PC-9 (cell line): ENCODE results near the gene AP1B1. TPM values are rescaled to one million over a fixed set of nuclear protein-coding genes. Genes with fewer than 3 reads are reported as not detected.

Experiments used
- BruUV-seq: library from RNA; stranded (reverse); fragments of 400-500 nt; replicated peaks from 2 replicates; lab custom pipeline; 2021; lab: Mats Ljungman, UMichigan
- CTCF ChIA-PET: fragments of 300-600 bp; sonication (Branson Sonifier 250); formaldehyde crosslinking; loops from one replicate; lab custom pipeline; 2022; ENCODE audit warnings: antibody characterized with exemption; lab: Charles Lee
- POLR2A ChIA-PET: fragments of 300-600 bp; sonication (Branson Sonifier 250); formaldehyde crosslinking; loops from one replicate; lab custom pipeline; 2022; ENCODE audit warnings: antibody characterized with exemption; ENCODE audit not compliant: unreplicated experiment; lab: Charles Lee
- DNase-seq, 2 experiments: peaks; one replicate each; pipeline versions ENCODE4 v3.0.0 to v3.0.0-alpha.2; 2015 to 2022; ENCODE audit warnings: mixed read lengths in 1 of 2
- H2AFZ ChIP-seq: fragments of 200-600 bp; sonication (generic); 2 replicates; pipeline ENCODE4 v1.8.1; 2017; ENCODE audit warnings: antibody characterized with exemption
- H3F3A ChIP-seq: fragments of 200-600 bp; sonication (generic); 2 replicates; pipeline ENCODE4 v1.8.1; 2017; ENCODE audit warnings: antibody characterized with exemption, mild to moderate bottlenecking, low read depth; ENCODE audit not compliant: insufficient read depth
- H3K27ac ChIP-seq: fragments of 200-600 bp; sonication (generic); 2 replicates; pipeline ENCODE4 v1.6.1; 2016; ENCODE audit warnings: mixed run types
- H3K27me3 ChIP-seq: fragments of 200-600 bp; sonication (generic); 2 replicates; pipeline ENCODE4 v1.6.1; 2016; ENCODE audit warnings: low read depth, mixed run types; ENCODE audit not compliant: insufficient read depth
- H3K36me3 ChIP-seq: fragments of 200-600 bp; sonication (generic); 2 replicates; pipeline ENCODE4 v1.6.1; 2016; ENCODE audit warnings: low read depth, mixed run types
- H3K4me1 ChIP-seq: fragments of 200-600 bp; sonication (generic); replicated peaks from 2 replicates; pipeline ENCODE4 v1.6.1; 2016; ENCODE audit warnings: mixed run types; ENCODE audit not compliant: insufficient read depth
- H3K4me2 ChIP-seq: fragments of 200-600 bp; sonication (generic); 2 replicates; pipeline ENCODE4 v1.6.1; 2017; ENCODE audit warnings: mixed run types
- H3K4me3 ChIP-seq: fragments of 200-600 bp; sonication (generic); 2 replicates; pipeline ENCODE4 v1.6.1; 2016; ENCODE audit warnings: mixed run types
- H3K79me2 ChIP-seq: fragments of 200-600 bp; sonication (generic); 2 replicates; pipeline ENCODE4 v1.6.1; 2017; ENCODE audit warnings: low read depth, mixed run types
- H3K9me2 ChIP-seq: fragments of 200-600 bp; sonication (generic); 2 replicates; pipeline ENCODE4 v1.8.1; 2017; ENCODE audit warnings: mild to moderate bottlenecking; ENCODE audit not compliant: insufficient read depth
- H3K9me3 ChIP-seq: fragments of 200-600 bp; sonication (generic); 2 replicates; pipeline ENCODE4 v1.8.1; 2016; ENCODE audit warnings: low read depth; ENCODE audit not compliant: insufficient read depth
- H4K20me1 ChIP-seq: fragments of 200-600 bp; sonication (generic); 2 replicates; pipeline ENCODE4 v1.8.1; 2017; ENCODE audit not compliant: insufficient read depth
- EZH2 ChIP-seq: fragments of 200-600 bp; sonication (generic); IDR thresholded peaks from 2 replicates; pipeline ENCODE4 v1.8.0; 2017; ENCODE audit warnings: antibody characterized with exemption, low read depth
- intact Hi-C: fragments of 100-400 bp; cut with micrococcal nuclease; formaldehyde crosslinking; loops from one replicate; pipeline ENCODE4 v1.10.0; 2022; ENCODE audit not compliant: unreplicated experiment
- total RNA-seq: library from RNA; stranded (reverse); gene quantifications from 2 replicates; pipeline ENCODE4 v1.2.3, GENCODE V29; 2021
- TF ChIP-seq, protein P1 (sequence below): fragments of 200-600 bp; sonication (generic); conservative IDR thresholded peaks from 2 replicates; pipeline ENCODE4 v1.6.1; 2017; ENCODE audit warnings: mixed run types, antibody characterized with exemption, mild to moderate bottlenecking, moderate library complexity

The AP1B1 gene
- total RNA-seq, 1 experiment from 2014 or later, result 50.8 TPM

DNA sequence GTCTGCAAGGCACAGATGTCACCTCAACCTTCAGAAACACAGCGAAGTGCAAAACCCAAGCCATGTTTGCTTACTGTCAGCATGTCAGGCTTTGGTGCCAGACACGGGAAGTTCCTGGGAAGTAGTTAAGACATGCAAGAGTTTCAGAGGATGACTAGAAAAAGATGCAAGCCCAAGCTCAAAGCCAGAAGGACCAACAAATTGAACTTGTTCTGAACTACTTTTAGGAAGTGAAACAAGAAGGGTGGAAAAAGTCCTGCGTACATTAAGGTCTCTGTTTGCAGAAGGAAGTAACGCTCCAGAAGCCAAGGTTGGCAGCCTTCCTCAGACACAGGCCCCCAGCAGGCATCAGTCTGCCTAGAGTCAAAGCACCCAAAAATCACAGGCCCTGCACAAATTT is 2.6 kb downstream of the AP1B1 start:
- peaks cover 72% of the 10 kb centered on the region for H3K79me2 ChIP-seq
- no peak overlapping the region for H3K27ac ChIP-seq
- H3K4me2 ChIP-seq, result no peak overlapping the region
- no peaks in the 10 kb centered on the region for H3K9me3 ChIP-seq
- BruUV-seq, result no TSS peak
- H3K4me1 ChIP-seq, result peaks cover 23% of the 10 kb centered on the region
- H2AFZ ChIP-seq, result no peak overlapping the region
- intact Hi-C loops, result loop anchor here (10.0 kb wide), 1 partner anchor 81 kb away; the partner anchor contains the start of gene GAS2L1
- no peak for TF ChIP-seq EZH2
- TF ChIP-seq, protein P1, sequence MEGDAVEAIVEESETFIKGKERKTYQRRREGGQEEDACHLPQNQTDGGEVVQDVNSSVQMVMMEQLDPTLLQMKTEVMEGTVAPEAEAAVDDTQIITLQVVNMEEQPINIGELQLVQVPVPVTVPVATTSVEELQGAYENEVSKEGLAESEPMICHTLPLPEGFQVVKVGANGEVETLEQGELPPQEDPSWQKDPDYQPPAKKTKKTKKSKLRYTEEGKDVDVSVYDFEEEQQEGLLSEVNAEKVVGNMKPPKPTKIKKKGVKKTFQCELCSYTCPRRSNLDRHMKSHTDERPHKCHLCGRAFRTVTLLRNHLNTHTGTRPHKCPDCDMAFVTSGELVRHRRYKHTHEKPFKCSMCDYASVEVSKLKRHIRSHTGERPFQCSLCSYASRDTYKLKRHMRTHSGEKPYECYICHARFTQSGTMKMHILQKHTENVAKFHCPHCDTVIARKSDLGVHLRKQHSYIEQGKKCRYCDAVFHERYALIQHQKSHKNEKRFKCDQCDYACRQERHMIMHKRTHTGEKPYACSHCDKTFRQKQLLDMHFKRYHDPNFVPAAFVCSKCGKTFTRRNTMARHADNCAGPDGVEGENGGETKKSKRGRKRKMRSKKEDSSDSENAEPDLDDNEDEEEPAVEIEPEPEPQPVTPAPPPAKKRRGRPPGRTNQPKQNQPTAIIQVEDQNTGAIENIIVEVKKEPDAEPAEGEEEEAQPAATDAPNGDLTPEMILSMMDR, result no peak
- H3K4me3 ChIP-seq, result no peak overlapping the region
- no peaks in the 10 kb centered on the region; the same call in 1 of the 2 replicates for H4K20me1 ChIP-seq
- H3K27me3 ChIP-seq, result no peaks in the 10 kb centered on the region
- ChIA-PET CTCF (interaction anchor here (0.6 kb wide), 1 partner anchor 8 kb away, joined by 4 read pairs; no protein-coding TSS in a partner anchor), POLR2A (no interaction called here)
- H3F3A ChIP-seq, result peaks cover 9% of the 10 kb centered on the region
- DNase-seq, result no peak
- H3K36me3 ChIP-seq, result no peaks in the 10 kb centered on the region; the same call in 1 of the 2 replicates
- no peaks in the 10 kb centered on the region for H3K9me2 ChIP-seq

DNA sequence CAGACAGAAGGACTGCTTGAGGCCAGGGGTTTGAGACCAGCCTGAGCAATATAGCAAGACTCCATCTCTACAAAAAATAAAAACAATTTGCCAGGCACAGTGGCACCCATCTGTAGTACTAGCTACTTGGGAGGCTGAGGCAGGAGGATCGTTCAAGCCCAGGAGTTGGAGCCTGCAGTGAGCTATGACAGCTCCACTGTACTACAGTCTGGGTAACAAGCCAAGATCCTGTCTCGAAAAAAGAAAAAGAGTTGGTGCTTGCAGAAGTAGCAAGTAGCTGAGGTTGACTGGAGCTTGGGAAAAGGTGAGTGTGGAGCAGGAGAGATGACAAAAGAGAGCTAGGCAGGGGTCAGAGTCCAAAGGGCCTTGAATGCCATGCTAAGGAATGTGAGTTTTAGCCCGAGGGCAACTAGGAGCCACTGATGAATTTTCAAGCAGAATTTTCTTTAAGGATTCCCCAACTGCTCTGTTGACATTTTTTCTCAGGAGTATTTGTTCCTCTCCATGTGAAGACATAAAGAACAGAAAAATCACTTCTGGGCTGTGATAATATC is 3.1 kb downstream of the AP1B1 start:
- Histone ChIP-seq H3F3A (peaks cover 12% of the 10 kb centered on the region), H3K4me2 (no peak overlapping the region), H3K9me3 (no peaks in the 10 kb centered on the region), H4K20me1 (no peaks in the 10 kb centered on the region; the same call in 1 of the 2 replicates), H2AFZ (no peak overlapping the region), H3K27me3 (no peaks in the 10 kb centered on the region), H3K4me1 (peaks cover 28% of the 10 kb centered on the region), H3K4me3 (no peak overlapping the region), H3K27ac (no peak overlapping the region), H3K79me2 (peaks cover 75% of the 10 kb centered on the region), H3K9me2 (no peaks in the 10 kb centered on the region), H3K36me3 (no peaks in the 10 kb centered on the region; the same call in 1 of the 2 replicates)
- no TSS peak for BruUV-seq
- ChIA-PET CTCF (interaction anchor here (0.6 kb wide), 1 partner anchor 8 kb away, joined by 4 read pairs; no protein-coding TSS in a partner anchor), POLR2A (no interaction called here)
- intact Hi-C loops, result loop anchor here (10.0 kb wide), 1 partner anchor 80 kb away; the partner anchor contains the start of gene GAS2L1
- TF ChIP-seq, protein P1, result no peak
- no peak for TF ChIP-seq EZH2
- no peak for DNase-seq

- CTCF ChIA-PET, result no interaction called here
- BruUV-seq, result no TSS peak
These were observed 4.6 kb downstream of the AP1B1 start for GRCh38 chr22:29383740-29384139.

More at GRCh38 chr22:29383740-29384139, 4.6 kb downstream of the AP1B1 start:
- peaks cover 90% of the 10 kb centered on the region for H3K79me2 ChIP-seq
- intact Hi-C loops, result loop anchor here (10.0 kb wide), 1 partner anchor 79 kb away; the partner anchor contains the start of gene GAS2L1
- H3K4me1 ChIP-seq, result peaks cover 42% of the 10 kb centered on the region
- H3K4me3 ChIP-seq, result no peak overlapping the region
- no peak overlapping the region for H3K4me2 ChIP-seq
- no peak overlapping the region for H2AFZ ChIP-seq
- no peak for DNase-seq
- H3K9me3 ChIP-seq, result no peaks in the 10 kb centered on the region
- no peaks in the 10 kb centered on the region; the same call in 1 of the 2 replicates for H4K20me1 ChIP-seq
- H3K27ac ChIP-seq, result no peak overlapping the region
- peaks cover 19% of the 10 kb centered on the region for H3F3A ChIP-seq
- TF ChIP-seq EZH2, result no peak
- TF ChIP-seq, protein P1, result no peak
- H3K36me3 ChIP-seq, result no peaks in the 10 kb centered on the region; the same call in 1 of the 2 replicates
- no peaks in the 10 kb centered on the region for H3K9me2 ChIP-seq
- H3K27me3 ChIP-seq, result no peaks in the 10 kb centered on the region
- POLR2A ChIA-PET, result no interaction called here
